Astrocyte of the spinal cord (primary cell): ENCODE measurements around the gene POU2AF2.
A peak's percentile ranks its signal among the peaks of the same experiment; 100 is the strongest.

Experiments
- DNase-seq: peaks from one replicate; pipeline ENCODE4 v3.0.0; 2011; ENCODE audit warnings: low read depth, low spot score
- H3K4me3 ChIP-seq: 2 replicates; pipeline ENCODE4 v1.5.1; 2011; ENCODE audit warnings: low read depth, mild to moderate bottlenecking, low read length, moderate library complexity
- in situ Hi-C: cut with HindIII; loops from 2 replicates; pipeline ENCODE4 v1.10.0; 2017; ENCODE audit warnings: low sequenced_read_pairs
- TF ChIP-seq, protein P1 (sequence below): IDR thresholded peaks from 2 replicates; pipeline ENCODE4 v1.5.1; 2012; ENCODE audit warnings: low read depth, mild to moderate bottlenecking, low read length, inconsistent platforms

POU2AF2 gene

DNA sequence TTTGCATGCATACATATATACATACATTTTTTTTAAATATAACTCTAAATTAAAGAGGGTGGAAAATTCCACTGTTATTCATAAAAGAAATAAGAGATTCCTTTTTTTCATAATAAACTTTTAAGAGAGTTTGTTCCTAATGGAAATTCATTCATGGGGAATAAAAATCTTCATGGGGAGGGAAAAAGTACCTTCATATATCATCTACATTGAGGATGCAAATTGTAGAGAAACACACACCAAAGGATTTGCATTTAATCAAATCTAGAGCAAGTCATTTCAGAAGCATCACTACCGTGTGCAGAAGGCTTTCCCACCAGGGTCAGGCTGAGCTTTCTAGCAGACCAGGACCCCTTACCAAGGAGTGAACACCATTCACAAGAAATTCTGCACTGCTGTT is at the start of gene POU2AF2:
Gene POU2AF2, plus strand, starts transcription at position 301 of the 400 bp plus-strand sequence. CDS start 129 bp downstream, outside the sequence.
- in situ Hi-C loops = no loop called here
- TF ChIP-seq, protein P1, sequence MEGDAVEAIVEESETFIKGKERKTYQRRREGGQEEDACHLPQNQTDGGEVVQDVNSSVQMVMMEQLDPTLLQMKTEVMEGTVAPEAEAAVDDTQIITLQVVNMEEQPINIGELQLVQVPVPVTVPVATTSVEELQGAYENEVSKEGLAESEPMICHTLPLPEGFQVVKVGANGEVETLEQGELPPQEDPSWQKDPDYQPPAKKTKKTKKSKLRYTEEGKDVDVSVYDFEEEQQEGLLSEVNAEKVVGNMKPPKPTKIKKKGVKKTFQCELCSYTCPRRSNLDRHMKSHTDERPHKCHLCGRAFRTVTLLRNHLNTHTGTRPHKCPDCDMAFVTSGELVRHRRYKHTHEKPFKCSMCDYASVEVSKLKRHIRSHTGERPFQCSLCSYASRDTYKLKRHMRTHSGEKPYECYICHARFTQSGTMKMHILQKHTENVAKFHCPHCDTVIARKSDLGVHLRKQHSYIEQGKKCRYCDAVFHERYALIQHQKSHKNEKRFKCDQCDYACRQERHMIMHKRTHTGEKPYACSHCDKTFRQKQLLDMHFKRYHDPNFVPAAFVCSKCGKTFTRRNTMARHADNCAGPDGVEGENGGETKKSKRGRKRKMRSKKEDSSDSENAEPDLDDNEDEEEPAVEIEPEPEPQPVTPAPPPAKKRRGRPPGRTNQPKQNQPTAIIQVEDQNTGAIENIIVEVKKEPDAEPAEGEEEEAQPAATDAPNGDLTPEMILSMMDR = no peak
- H3K4me3 ChIP-seq = no peak within 1 kb of the TSS
- DNase-seq = no peak

GRCh38 chr11:111200010-111200534 is 45.5 kb upstream of the POU2AF2 start:
- TF ChIP-seq, protein P1 = no peak
- no peak overlapping the region for H3K4me3 ChIP-seq
- in situ Hi-C loops = no loop called here
- no peak for DNase-seq

DNA sequence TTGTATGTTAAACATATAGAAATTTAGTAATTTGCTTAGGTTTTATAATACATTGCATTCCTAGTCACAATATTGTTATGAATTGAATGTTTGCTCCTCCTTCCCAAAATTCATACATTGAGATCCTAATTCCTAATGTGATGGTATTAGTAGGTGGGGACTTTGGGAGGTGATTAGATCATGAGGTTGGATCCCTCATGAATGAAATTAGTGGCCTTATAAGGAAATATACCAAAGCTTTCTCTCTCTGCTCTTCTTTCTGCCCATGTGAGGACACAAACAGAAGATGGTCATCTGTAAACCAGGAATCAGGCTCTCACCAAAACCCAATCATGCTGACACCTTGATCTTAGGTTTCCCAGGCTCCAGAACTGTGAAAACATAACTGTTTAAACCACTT is 41.3 kb upstream of the POU2AF2 start:
- in situ Hi-C loops = no loop called here
- TF ChIP-seq, protein P1 = no peak
- no peak for DNase-seq
- no peak overlapping the region for H3K4me3 ChIP-seq

DNA sequence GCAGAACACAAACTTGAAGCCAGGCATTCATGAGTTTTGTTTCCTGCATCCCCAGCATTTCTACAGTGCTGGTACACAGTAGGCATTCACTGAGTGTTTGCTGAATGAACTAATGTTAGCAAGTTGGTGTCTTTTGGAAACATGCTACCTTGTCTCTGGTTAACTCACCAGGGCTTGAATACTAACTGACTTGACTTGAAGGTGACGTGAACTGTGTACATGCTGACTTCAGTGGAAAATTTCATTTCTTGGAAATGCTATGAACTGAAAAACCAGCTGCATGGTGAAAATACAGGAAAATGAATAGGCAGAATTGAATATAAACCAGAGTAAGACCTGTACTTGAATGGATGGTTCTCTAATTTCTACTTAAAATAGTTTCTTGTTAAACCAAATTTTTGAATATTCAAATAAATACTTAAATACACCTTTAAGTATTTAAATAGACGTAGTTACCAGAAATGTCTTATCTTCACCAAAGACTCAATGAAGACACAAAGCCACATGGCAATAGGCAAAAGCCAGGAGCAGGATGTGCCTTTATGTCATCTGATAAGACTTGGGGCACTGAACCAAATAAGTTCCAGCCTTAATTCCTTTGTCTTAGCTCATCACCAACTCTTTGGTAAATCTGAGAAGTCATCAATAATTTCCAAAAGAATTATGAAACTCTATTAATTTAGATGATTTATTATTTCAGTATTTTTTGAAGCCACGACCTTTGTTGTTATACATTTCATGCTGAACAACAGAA is 39.7 kb upstream of the POU2AF2 start:
- no peak for DNase-seq
- in situ Hi-C loops = no loop called here
- TF ChIP-seq, protein P1 = no peak
- no peak overlapping the region for H3K4me3 ChIP-seq

GRCh38 chr11:111206472-111206871 is 39.1 kb upstream of the POU2AF2 start:
- TF ChIP-seq, protein P1 = no peak
- in situ Hi-C loops = no loop called here
- DNase-seq = peak; percentile 65
- H3K4me3 ChIP-seq = no peak overlapping the region

DNA sequence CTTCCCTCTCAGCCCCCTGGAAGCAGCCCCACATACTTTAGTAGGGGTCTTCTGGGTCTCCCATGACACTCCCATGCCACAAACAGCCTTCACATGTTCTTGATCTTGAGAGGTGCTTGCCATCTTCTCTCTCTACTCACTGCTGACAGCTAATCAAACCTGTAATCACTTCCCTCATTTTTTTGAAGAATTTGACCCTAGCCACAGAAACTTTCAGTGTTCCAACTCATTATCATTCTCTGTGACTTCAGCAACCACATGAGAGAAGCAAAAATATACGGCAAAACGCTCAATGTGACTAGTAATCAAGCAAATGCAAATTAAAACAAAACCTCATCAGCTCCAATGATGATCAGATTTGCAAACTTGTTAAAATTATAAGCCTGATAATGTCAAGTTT is 38.3 kb upstream of the POU2AF2 start:
- DNase-seq = no peak
- H3K4me3 ChIP-seq = no peak overlapping the region
- in situ Hi-C loops = no loop called here
- TF ChIP-seq, protein P1 = no peak
